ENCODE results near the gene COL28A1.

COL28A1 gene

DNA sequence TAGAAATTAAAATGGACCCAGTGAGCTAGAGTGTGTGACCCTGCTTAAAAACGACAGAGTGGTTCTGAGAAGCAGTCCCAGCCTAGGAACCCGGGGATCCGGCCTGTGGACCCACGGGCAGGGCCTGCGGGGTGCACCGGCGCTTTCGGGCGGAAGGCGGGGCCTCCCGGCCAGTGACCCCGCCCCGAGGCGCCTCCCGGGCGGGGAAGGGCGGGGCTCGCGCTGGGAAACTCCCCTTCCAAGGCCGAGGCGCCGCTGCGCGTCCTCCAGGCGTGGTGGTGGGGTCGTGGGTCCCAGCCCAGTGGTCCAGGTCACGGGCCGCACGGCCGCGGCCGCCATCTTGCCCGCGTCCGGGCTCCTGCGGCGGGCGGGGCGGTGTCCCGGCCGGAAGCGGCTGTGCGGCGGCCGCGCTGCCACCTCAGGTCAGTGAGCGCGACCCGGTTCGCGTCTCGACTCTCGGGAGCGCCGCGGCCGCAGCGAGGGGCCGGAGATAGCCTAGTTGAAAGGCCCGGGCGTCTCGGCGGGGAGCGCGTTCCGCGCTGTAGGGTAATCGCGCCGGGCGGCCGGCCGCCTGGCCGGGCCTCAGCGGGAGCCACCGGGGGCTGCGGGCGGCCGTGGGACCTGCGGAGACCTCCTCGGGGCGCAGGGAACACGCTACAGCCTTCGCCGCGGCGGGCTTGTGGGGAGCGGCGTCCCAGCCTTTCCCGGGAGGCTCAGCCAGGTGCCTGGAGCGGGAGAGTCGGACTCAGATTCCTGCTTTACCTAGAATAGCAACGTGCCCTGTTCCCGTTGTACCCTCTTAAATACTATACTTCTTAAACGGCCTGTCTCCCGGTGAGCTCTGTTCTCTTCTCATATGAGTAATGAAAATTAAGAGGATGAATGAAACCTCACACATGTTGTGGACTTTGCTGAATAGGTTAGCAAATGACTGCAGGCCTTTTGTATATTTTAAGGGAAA is 31.3 kb upstream of the COL28A1 start, which contains the start of gene MIOS:
Gene MIOS (plus strand): TSS at position 234 of the 961 bp plus-strand sequence. CDS start 5,592 bp downstream, outside the sequence.
- no peaks in the 10 kb centered on the region for H3K4me1 ChIP-seq (ENCODE audit: insufficient read depth, insufficient read length)
- peak within 1 kb of the TSS; percentile 90 for H3K9ac ChIP-seq (ENCODE audit: insufficient read length, low read depth)
- no peaks in the 10 kb centered on the region for H3K27me3 ChIP-seq (ENCODE audit: insufficient read depth, insufficient read length)
- peak within 1 kb of the TSS; percentile 85 for H3K4me3 ChIP-seq (ENCODE audit: insufficient read length, low read depth)
- DNase-seq (ENCODE audit: low read depth, low spot score): peak; percentile 61
- TF ChIP-seq YY1 (IDR thresholded peaks at IDR 0.05; ENCODE audit: insufficient read depth, insufficient read length) (peak; percentile 47), ZNF274 (IDR thresholded peaks at IDR 0.05; ENCODE audit: low read depth, low read length) (no peak)
- peaks cover 25% of the 10 kb centered on the region for H3K36me3 ChIP-seq (ENCODE audit: insufficient read depth, insufficient read length, low read length)
- no peaks in the 10 kb centered on the region for H3K9me3 ChIP-seq (ENCODE audit: insufficient read depth, low read length)

DNA sequence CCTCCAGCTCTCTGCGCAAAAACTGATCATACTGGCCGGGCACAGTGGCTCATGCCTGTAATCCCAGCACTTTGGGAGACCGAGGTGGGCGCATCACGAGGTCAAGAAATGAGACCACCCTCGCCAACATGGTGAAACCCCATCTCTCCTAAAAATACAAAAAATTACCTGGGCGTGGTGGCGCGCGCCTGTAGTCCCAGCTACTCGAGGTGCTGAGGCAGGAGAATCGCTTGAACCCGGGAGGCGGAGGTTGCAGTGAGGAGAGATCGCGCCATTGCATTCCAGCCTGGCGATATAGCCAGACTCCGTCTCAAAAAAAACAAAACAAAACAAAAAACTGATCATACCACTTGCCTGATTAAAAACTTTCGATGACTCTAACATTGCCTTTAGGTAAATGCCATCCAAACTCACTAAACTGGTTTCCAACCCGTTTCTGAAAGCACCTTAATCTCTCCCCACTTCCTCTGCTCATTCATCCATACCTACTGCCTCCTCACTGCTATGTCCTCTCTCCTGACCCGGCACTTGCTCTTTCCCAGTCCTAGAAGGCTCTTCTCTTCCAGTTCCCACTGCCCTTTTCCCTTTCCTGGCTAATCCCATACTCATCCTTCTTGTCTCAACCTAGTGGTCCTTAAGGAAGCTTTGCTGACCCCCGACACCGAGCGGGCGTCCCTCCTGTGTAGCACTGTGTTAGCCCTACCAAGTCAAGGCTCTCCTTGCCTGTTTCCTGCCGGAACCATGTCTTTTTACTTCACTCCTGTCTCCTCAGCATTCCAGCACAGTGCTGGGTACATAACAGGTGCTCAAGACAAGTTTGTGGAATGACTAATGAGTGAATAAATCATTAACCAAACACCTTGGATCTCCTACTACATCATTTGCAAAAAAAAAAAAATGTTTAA is 30.3 kb upstream of the COL28A1 start:
- Histone ChIP-seq H3K4me3 (ENCODE audit: insufficient read length, low read depth) (peak overlapping the region; percentile 85), H3K4me1 (ENCODE audit: insufficient read depth, insufficient read length) (no peaks in the 10 kb centered on the region)
- no peak for DNase-seq (ENCODE audit: low read depth, low spot score)

DNA sequence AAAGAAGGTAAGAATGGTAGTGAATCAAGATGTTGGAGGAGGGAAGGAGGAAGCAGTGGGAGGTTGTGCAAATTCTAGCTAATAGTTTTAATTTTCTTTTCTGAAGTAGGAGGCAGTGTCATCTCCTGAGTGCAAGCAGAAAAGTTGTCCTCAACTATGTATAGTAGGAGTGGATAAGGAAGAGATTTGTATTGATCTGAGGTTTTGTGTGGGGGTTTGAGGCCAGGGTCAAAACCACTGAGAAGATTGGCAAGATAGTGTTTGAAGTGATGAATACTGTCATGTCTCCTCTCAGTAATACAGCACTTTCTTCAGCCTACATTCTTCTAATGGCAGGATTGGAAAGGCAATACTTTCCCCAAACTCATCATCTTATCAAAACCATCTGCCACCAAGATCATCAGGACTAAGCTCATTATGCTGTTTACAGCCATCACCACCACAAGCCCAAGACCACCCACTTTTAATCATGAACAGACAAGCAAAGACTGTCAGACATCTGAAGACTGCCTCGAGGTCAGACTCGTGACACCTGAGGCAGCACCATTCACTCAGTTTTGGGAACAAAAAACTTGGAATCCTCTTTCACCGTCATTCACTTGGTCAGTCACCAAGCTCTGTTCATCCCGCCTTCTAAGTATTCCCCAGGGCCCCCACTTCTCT is 29.5 kb upstream of the COL28A1 start:
- Histone ChIP-seq H3K4me1 (ENCODE audit: insufficient read depth, insufficient read length) (no peaks in the 10 kb centered on the region), H3K9me3 (ENCODE audit: insufficient read depth, low read length) (no peaks in the 10 kb centered on the region), H3K4me3 (ENCODE audit: insufficient read length, low read depth) (no peak overlapping the region), H3K27me3 (ENCODE audit: insufficient read depth, insufficient read length) (no peaks in the 10 kb centered on the region), H3K9ac (ENCODE audit: insufficient read length, low read depth) (no peak overlapping the region), H3K36me3 (ENCODE audit: insufficient read depth, insufficient read length, low read length) (peaks cover 11% of the 10 kb centered on the region)
- DNase-seq (ENCODE audit: low read depth, low spot score): no peak
- TF ChIP-seq ZNF274 (IDR thresholded peaks at IDR 0.05; ENCODE audit: low read depth, low read length): no peak
- TF ChIP-seq YY1 (IDR thresholded peaks at IDR 0.05; ENCODE audit: insufficient read depth, insufficient read length): no peak
- no peak for TF ChIP-seq SUZ12 (IDR thresholded peaks at IDR 0.05; ENCODE audit: extremely low read depth, insufficient read depth, insufficient read length)

More for the DNA sequence above, 30.3 kb upstream of the COL28A1 start:
- Histone ChIP-seq H3K27me3 (ENCODE audit: insufficient read depth, insufficient read length) (no peaks in the 10 kb centered on the region), H3K36me3 (ENCODE audit: insufficient read depth, insufficient read length, low read length) (peaks cover 17% of the 10 kb centered on the region), H3K9me3 (ENCODE audit: insufficient read depth, low read length) (no peaks in the 10 kb centered on the region), H3K9ac (ENCODE audit: insufficient read length, low read depth) (peak overlapping the region; percentile 12)
- TF ChIP-seq SUZ12 (IDR thresholded peaks at IDR 0.05; ENCODE audit: extremely low read depth, insufficient read depth, insufficient read length): no peak
- no peak for TF ChIP-seq YY1 (IDR thresholded peaks at IDR 0.05; ENCODE audit: insufficient read depth, insufficient read length)
- no peak for TF ChIP-seq ZNF274 (IDR thresholded peaks at IDR 0.05; ENCODE audit: low read depth, low read length)

DNA sequence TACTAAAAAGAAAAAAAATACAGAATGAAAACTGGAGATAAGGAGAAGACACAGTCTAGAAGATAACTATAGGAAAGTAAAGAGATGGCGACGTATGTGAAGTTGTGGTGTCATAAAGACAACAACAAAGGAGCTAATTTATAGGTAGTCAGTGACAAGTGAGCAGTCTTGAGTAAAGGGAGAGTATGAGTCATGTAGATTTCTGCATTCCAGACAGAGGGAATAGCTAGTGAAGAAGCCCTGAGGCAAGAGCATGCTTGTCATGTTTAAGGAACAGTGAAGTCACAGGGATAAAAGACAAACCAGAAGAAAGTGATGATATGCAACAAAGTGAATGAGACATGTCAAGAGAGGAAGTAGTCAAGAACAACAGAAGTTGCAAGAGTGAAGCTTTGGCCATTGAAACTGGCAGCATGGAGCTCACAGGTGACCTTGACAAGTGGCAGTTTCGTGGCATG is 28.7 kb upstream of the COL28A1 start:
- no peak overlapping the region for H3K4me3 ChIP-seq (ENCODE audit: insufficient read length, low read depth)
- no peak overlapping the region for H3K9ac ChIP-seq (ENCODE audit: insufficient read length, low read depth)
- no peak for TF ChIP-seq SUZ12 (IDR thresholded peaks at IDR 0.05; ENCODE audit: extremely low read depth, insufficient read depth, insufficient read length)
- no peak for TF ChIP-seq ZNF274 (IDR thresholded peaks at IDR 0.05; ENCODE audit: low read depth, low read length)
- TF ChIP-seq YY1 (IDR thresholded peaks at IDR 0.05; ENCODE audit: insufficient read depth, insufficient read length): no peak
- H3K36me3 ChIP-seq (ENCODE audit: insufficient read depth, insufficient read length, low read length): peaks cover 4% of the 10 kb centered on the region
- H3K9me3 ChIP-seq (ENCODE audit: insufficient read depth, low read length): peaks cover 6% of the 10 kb centered on the region
- H3K4me1 ChIP-seq (ENCODE audit: insufficient read depth, insufficient read length): no peaks in the 10 kb centered on the region
- DNase-seq (ENCODE audit: low read depth, low spot score): no peak
- no peaks in the 10 kb centered on the region for H3K27me3 ChIP-seq (ENCODE audit: insufficient read depth, insufficient read length)

DNA sequence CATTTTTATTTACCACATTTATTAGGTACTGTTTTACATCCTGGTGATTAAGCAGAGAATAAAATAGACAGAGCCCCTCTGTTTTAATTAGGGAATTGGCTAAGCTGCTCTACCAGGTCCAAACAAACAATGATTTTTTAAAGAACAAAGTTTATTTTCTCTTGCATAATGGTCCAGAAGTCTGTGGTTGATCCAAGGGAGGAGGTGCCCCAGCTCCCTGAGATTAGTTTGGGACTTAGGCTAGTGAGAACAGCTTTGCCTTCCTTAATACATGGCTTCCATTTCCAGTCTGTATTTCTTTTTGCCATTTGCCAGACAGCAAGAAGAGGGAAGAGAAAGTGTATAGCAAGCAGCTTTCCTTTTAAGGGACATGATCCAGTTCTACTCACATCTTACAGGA is 28.1 kb upstream of the COL28A1 start:
- H3K4me1 ChIP-seq (ENCODE audit: insufficient read depth, insufficient read length): no peaks in the 10 kb centered on the region
- H3K9ac ChIP-seq (ENCODE audit: insufficient read length, low read depth): no peak overlapping the region
- no peaks in the 10 kb centered on the region for H3K27me3 ChIP-seq (ENCODE audit: insufficient read depth, insufficient read length)
- H3K4me3 ChIP-seq (ENCODE audit: insufficient read length, low read depth): no peak overlapping the region
- TF ChIP-seq ZNF274 (IDR thresholded peaks at IDR 0.05; ENCODE audit: low read depth, low read length) (no peak), YY1 (IDR thresholded peaks at IDR 0.05; ENCODE audit: insufficient read depth, insufficient read length) (no peak), SUZ12 (IDR thresholded peaks at IDR 0.05; ENCODE audit: extremely low read depth, insufficient read depth, insufficient read length) (no peak)
- DNase-seq (ENCODE audit: low read depth, low spot score): no peak
- H3K9me3 ChIP-seq (ENCODE audit: insufficient read depth, low read length): peaks cover 9% of the 10 kb centered on the region
- H3K36me3 ChIP-seq (ENCODE audit: insufficient read depth, insufficient read length, low read length): no peaks in the 10 kb centered on the region

DNA sequence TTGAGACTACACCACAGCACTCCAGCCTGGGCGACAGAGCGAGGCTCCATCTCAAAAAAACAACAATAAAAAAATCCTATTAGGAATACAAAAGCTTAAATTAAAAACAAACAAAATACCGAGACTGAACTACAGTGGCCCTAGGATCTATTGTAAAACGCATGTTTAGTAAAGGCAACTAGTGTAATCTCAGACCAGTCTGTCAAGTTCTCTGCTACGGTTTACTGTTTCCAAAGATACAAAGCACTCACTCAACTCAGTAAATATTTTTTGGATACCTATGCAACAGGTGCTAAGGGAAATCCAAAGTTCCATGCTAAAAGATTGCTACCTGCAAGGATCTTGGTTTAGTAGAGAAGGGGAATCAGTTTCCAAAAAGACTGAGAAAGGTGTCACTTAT is 27.6 kb upstream of the COL28A1 start:
- no peak overlapping the region for H3K9ac ChIP-seq (ENCODE audit: insufficient read length, low read depth)
- TF ChIP-seq ZNF274 (IDR thresholded peaks at IDR 0.05; ENCODE audit: low read depth, low read length): no peak
- no peak for TF ChIP-seq YY1 (IDR thresholded peaks at IDR 0.05; ENCODE audit: insufficient read depth, insufficient read length)
- TF ChIP-seq SUZ12 (IDR thresholded peaks at IDR 0.05; ENCODE audit: extremely low read depth, insufficient read depth, insufficient read length): no peak
- peaks cover 9% of the 10 kb centered on the region for H3K9me3 ChIP-seq (ENCODE audit: insufficient read depth, low read length)
- no peaks in the 10 kb centered on the region for H3K36me3 ChIP-seq (ENCODE audit: insufficient read depth, insufficient read length, low read length)
- no peaks in the 10 kb centered on the region for H3K4me1 ChIP-seq (ENCODE audit: insufficient read depth, insufficient read length)
- H3K4me3 ChIP-seq (ENCODE audit: insufficient read length, low read depth): no peak overlapping the region
- DNase-seq (ENCODE audit: low read depth, low spot score): no peak
- H3K27me3 ChIP-seq (ENCODE audit: insufficient read depth, insufficient read length): no peaks in the 10 kb centered on the region

Measured in NT2/D1 (cell line).